Gastroesophageal sphincter (tissue), 2 donors: ENCODE data around the gene ADAMTS12.

Experiments used
- EP300 ChIP-seq: sonication (generic); formaldehyde crosslinking; IDR thresholded peaks from one replicate; pipeline ENCODE4 v1.6.1; 2017; ENCODE audit warnings: antibody characterized with exemption, mild to moderate bottlenecking
- POLR2AphosphoS5 ChIP-seq: sonication (generic); formaldehyde crosslinking; IDR thresholded peaks from one replicate; pipeline ENCODE4 v1.6.1; 2017; ENCODE audit warnings: antibody characterized with exemption

DNA sequence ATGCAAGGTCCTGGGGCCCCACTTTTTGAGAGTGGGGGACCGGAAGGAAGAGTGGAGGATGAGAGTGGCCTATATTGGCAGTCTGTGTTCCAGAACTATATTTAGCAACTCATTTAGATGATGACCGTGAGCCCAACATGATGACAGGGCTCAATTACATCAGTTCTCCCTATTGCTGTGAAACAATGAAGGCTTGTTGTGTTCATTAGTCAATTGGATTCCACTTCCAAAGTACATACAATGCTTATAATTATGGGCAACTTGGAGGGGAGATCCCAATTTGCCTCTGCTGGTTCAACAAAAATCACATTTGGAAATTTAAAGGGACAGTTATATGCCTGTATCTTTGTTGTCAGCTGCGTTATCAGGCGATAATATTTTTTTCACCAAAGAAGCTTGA is 360.0 kb downstream of the ADAMTS12 start:
- TF ChIP-seq EP300 (no peak), POLR2AphosphoS5 (no peak)
